HG03045 (cell line): ENCODE results near the gene NONO.
"Not testable (repeated sequence)": the region's sequence is repeated elsewhere in the genome, so short reads cannot be mapped to it uniquely, and the experiment has no call there.

Experiments used
- ATAC-seq: cut with Tn5 transposase; IDR thresholded peaks from one replicate; pipeline ENCODE4 v1.9.1; 2021; ENCODE audit warnings: mild to moderate bottlenecking, moderate library complexity; ENCODE audit not compliant: unreplicated experiment

The NONO gene, protein sequence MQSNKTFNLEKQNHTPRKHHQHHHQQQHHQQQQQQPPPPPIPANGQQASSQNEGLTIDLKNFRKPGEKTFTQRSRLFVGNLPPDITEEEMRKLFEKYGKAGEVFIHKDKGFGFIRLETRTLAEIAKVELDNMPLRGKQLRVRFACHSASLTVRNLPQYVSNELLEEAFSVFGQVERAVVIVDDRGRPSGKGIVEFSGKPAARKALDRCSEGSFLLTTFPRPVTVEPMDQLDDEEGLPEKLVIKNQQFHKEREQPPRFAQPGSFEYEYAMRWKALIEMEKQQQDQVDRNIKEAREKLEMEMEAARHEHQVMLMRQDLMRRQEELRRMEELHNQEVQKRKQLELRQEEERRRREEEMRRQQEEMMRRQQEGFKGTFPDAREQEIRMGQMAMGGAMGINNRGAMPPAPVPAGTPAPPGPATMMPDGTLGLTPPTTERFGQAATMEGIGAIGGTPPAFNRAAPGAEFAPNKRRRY

DNA sequence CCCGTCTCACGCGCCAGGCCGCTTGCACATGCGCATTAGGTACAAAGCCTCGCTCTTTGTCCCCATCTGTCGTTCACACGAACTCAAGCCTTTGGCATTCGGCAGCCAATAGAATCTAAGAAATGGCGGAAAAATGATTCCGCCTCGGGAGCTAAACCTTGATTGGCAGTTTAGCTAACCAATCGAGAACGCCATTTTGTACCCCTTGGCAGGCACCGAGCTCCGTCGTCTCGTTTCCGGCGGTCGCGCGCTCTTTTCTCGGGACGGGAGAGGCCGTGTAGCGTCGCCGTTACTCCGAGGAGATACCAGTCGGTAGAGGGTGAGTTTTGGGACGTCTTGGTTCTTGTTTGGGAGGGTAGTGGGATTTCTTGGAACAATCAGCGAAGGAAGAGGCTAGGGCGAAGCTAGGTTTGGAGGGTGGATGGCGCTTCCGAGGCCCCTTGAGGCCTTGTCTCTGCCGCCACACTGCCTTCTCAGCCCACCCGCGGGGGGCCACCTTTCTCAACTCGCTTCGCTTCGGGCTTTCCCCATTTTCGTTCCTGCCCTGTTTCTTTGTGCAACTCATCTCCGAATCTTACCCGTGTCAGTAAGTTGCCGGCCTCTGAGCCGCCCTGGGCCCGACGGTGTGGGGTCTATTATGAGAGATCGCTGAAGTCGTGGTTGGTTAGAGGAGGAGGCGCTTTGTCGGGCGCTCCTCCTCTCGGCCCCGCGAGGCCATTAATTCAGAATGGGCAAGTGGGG lies at the start of gene NONO:
Gene NONO (plus strand): TSS at position 233 of the 741 bp plus-strand sequence. CDS start 7,003 bp downstream, outside the sequence.
- ATAC-seq = peak; percentile 87

DNA sequence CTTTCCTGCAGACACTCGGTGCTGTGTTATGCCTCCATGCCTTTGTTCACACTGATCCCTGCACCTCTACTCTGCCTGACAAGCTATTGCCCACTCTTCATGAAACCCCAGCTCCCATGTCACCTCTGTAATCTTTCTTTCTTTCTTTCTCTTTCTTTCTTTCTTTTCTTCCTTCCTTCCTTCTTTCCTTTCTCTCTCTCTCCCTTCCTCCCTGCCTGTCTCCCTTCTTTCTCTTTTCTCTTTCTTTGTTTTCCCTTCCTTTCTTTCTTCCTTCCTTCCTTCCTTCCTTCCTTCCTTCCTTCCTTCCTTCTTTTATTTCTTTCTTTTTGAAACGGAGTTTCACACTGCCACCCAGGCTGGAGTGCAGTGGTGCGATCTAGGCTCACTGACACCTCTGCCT lies 48.0 kb upstream of the NONO start:
- ATAC-seq = no peak

DNA sequence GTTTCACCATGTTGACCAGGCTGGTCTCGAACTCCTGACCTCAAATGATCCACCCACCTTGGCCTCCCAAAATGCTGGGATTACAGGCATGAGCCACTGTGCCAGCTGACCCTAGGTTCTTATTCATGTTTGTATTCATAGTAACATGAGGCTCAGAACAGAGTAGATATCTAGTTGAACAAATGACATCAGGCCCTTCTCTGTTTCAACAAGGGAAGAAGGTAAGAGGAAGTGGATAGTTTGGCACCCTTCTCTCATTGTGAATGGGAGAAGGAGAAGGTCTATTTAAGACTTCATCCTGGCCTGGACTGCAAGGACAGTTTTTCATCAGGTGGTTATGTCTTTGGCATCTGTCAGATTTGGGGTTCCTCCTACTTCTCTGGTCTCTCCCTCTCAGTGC lies 46.6 kb upstream of the NONO start:
- no peak for ATAC-seq

DNA sequence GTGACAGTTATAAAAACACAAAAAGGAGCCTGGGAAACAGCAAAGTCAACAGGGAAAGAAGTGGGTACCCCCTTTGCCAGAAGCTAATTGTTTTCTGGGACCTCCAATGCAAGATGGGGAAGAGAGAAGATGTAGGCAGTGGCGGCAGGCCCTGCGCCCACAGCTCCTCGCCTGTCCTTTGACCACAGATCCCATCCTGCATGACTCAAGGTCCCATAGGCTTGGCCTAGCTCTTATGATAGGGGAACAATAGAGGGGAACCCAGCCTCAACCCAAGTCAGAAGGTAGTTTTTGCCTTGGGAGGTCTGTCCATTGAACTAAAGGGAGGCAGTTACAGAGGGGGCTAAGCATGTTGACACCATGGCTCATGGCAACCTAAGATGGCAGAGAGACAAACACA lies 43.7 kb upstream of the NONO start:
- ATAC-seq = no peak

DNA sequence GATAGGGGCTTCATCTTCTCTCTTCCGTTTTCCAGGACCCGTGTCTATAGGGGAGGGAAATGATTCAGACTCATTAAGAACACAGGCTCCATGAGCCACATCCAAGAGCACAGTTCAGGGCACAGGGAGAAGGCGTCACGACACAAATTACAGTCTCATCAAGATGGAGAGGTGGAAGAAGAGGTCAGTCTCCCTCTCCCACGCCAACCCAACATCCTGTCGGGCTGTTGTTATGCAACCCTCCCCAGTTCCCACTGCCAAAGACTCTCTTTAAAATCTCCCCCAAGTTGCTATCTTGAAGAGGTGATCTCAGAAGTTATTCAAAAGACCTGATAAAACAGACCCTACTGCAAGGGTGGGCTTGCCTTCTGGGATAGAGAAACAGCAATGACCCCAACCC lies 42.1 kb upstream of the NONO start:
- ATAC-seq = no peak

DNA sequence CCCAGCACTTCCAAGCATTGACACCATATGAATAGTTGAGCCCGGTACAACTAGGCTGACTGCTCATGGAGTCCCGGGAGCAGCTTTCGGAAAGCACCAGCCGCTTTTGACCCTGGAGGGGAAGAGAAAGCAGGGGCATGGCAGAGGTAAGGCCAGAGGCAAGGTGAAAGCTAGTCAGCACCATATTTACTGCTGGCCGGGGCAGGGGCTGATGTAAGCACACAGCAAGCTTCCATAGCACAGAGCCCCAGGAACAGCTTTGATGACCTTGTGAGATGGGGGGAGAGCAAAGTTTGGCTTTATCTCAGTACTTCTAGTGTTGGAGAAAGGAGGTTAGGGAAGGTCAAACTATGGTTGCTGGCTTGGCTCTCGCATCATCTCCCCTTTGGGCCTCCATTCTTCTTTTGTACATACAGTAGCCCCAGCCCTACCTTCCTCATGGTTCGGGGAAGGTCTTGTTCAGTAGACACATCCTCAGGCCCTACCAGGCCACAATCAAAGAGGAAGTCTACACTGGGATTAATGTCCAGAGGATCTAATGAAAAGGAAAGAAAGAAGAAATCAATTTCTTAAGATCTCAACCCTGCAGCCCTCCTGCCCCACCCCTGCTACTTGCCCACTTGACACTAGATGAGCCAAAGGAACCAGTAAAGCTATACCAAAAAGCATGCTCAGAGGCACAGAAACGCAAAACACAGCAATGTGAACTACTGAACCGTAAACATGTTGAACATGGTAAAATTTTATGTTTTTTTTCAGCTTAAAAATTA lies 38.9 kb upstream of the NONO start:
- no peak for ATAC-seq

DNA sequence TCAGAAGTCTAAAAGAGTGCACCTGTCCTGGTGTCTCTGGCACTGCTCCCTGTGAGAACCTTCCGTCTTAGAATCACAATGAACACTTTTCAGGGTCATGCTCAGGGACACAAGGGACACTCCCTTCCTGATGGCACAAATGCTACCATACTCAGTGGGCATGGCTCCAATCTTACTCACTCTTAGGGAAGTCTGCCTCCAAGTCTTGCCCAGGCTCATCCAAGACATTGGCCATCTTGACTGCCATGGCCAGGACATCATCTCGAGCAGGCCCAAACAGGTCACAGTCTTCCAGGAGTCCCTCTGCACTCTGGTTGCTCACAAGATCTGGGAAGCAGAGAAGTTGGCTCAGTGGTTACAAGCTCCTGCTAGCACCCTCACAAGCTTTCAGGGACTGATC lies 38.3 kb upstream of the NONO start:
- ATAC-seq = no peak

DNA sequence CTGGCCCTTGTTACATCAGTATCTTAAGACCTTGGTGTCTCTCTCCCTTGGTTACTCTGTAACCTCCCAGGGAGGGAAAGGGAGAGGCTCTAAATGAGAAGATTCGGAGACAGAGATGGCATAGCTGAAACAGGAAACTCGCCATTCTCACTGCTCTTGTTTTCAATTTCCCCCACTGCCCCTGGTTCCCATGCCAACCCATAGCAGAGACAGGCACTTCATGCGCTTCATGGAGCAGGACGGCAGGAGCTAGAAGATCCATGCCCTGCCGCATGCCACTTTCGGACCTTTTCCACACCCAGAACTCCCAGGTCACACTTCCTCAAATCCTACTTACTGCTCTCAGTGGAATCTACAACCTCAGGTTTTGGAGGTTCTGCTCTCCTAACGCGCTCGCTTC lies 32.6 kb upstream of the NONO start:
- ATAC-seq = no peak

DNA sequence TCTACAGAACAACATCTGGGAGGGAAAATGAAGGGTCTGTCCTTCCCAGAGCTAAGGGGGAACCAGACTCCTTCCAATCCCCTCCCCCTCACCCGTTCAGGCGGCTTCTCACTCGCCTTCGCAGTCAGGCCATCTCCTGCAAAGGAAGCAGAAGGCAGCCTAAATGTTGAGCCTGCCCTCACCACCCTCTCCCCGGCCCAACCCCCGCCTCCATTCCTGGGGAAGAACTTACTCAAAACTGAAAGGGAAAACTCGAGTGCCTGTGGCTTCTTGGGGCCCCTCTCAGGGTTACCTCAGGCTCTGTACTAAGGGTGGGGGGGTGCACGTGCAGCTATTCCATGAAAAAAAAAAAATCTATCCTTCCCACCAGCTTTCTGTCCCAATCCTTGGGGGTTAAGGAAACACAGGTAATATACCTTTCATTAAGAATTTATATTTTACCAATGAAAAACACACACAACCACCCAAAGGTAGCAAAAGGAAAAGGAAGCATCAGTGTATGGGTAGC lies 31.9 kb upstream of the NONO start:
- ATAC-seq = no peak

DNA sequence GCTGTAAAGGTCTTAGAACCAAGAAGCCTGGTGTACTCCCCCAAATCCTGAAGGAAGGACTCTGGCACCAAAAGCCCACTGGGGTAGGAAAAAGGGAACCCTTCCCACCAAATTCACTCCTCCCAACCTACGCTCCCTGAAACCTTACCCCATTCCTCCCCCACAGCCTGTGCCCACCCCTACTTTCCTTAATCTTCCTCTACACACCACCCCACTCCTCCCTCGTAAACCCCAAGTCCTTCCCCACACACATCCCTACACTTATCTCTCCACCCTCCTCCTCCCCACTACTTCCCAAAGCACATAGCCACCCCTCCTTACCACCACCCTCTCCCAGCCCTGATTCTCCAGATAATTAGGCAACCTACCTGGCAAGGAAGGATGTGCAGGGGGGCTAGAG lies 31.2 kb upstream of the NONO start:
- ATAC-seq = no peak

DNA sequence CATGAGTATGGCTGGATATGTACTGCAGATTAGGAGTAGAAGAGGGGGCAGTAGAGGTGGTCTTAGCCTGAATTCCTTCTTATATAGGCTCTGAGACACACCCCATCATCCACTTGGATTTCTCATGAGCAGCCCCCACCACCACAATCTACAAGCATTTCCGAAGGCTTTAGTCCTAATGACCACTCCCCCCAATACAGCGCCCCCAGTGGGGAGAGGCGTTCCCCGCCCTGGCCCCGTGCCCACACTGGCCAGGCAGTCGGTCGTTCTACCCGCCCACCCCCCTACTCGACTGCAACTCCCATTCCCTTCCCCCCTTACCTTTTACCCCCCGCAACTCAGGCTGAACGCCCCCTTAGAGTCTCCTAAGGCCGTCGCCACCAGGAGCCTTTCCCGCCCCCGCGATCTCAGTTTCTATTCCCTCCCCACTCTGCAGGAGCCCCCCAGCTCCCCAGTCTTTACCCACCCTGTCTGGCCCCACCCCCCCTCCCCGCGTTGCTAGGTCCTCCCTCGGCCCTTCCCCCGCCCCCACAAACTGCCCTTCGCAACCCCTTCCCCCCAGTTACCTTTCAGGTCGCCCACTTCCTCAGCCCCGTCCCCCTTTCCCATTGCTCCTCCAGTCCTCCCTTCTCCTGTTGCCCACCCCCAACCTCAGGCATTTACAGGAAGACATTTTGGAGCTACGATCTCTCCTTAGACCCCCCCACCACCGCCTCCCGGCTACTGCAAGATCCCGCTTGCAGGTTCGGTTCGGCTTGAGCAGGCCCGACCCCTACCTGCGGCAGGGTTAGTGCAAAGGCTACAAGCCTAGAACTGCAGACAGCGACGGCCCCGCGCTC lies 30.0 kb upstream of the NONO start:
- no peak for ATAC-seq

DNA sequence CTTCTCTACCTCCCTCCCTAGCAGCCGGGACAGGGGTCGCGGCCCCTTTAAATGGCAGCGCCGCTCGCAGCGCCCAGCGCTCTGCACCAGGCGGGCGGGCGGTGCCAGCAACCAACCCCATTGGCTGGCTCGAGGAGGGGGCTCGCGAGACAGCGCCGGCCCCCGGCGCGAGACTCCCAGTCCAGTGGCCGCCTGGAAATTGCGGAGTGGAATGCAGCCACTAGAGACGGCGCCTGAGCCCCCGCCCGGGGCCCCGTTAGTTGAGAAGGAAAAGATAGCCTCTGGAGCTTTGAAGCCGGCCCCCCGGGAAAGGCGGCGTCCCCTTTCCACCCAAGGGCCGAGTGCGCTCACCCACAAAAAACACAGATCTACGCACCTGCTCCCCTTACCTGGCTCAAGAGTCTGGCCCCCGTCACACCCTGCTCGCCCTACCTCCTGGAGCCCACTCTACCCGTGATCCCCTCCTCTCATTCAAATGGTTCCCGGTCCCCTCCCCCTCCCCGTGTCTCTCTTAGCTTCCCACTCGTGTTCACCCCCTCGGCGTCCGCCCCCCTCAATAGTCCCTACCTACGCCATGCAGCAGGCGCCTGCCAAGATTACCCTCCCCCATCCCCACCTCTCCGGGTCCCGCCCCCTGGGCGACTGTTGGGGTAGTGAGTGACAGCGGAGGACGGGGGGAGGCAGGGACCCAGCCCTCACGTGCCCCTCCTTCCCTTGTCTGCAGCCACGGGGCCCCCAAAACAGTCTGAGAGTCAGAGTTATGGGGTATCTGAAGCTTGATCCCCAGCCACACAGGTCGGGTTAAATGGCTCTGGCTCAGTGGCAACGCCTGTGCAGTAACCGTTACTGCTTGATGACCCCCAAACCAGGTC lies 29.1 kb upstream of the NONO start, which contains the start of gene ZMYM3:
Gene ZMYM3 (minus strand): TSS at position 49 of the 872 bp plus-strand sequence. CDS start 885 bp downstream, outside the sequence.
- peak; percentile 90 for ATAC-seq

DNA sequence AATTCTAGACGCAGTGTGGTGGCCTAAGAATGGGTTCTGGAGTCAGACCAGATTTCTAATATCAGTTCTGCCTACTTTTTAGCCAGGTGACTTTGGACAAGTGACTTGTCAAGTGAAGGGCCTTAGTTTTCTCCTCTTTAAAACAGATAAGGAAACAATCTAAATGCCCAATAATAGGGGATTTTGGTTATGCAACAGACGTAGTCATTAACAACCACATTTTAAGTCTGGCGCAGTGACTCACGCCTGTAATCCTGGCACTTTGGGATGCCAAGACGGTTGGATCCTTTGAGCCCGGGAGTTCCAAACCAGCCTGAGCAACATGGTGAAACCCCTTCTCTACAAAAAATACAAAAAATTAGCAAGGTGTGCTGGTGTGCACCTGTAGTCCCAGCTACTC lies 27.4 kb upstream of the NONO start:
- ATAC-seq = no peak

DNA sequence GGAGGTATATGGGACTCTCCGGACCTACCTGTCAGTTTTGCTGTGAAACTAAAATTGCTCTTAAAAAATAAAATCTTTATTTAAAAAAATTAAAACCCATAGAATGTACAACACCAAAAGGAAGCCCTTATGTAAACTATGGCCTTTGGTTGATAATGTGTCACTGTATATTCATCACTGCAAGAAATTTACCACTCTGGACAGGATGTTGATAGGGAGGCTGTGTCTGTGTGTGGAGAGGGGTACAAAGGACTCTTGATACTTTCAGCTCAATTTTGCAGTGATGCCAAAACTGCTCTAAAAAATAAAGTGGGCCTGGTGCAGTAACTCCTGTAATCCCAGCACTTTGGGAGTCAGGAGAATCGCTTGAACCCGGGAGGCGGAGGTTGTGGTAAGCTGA lies 26.6 kb upstream of the NONO start:
- no peak for ATAC-seq

DNA sequence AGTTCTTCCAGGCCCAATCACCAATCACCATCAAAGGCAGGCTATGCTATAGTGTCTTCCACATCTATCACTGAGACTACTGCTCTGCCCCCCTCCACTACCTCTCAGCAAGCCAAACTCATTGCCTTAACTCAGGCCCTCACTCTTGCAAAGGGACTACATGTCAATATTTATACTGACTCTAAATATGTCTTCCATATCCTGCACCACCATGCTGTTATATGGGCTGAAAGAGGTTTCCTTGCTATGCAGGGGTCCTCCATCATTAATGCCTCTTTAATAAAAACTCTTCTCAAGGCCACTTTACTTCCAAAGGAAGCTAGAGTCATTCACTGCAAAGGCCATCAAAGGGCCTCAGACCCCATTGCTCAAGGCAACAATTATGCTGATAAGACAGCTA lies 14.8 kb upstream of the NONO start:
- ATAC-seq = not testable (repeated sequence)

DNA sequence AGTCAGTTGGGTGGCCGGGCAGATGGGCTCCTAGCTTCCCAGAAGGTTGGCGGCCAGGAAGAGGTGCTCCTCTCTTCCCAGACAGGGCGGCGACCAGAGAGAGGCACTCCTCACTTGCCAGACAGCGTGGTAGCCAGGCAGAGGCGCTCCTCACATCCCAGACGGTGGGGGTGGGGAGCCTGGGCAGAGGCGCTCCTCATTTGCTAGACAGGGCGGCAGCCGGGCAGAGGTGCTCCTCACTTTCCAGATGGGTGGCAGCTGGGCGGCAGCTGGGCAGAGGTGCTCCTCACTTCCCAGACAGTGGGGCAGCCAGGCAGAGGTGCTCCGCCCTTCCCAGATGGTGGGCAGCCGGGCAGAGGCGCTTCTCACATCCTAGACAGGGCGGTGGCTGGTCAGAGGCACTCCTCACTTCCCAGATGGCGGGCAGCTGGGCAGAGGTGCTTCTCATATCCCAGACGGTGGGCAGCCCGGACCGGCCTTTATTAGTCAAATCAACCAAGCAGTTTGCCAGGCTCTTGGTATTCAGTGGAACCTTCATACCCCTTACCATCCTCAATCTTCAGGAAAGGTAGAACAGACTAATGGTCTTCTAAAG lies 13.5 kb upstream of the NONO start:
- no peak for ATAC-seq

DNA sequence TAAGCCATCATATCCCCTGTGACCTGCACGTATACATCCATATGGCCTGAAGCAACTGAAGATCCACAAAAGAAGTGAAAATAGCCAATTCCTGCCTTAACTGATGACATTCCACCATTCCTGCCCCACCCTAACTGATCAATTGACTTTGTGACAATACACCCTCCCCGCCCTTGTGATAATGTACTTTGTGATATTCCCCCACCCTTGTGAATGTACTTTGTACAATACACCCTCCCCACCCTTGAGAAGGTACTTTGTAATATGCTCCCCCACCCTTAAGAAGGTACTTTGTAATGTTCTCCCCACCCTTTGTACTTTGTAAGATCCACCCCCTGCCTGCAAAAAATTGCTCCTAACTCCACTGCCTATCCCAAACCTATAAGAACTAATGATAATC lies 11.1 kb upstream of the NONO start:
- ATAC-seq = not testable (repeated sequence)

DNA sequence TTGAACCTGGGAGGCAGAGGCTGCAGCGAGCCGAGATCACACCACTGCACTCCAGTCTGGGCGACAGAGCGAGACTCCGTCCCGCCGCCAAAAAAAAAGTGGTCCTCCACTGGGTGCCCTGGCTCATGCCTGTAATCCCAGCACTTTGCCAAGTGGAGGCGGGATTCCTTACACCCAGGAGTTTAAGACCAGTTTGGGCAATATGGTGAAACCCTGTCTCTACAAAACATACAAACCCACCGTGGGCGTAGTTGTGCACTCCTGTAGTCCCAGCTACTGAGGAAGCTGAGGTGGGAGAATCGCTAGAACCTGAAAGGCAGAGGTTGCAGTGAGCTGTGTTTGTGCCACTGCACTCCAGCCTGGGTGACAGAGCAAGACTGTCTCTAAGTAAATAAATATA lies 2.1 kb upstream of the NONO start:
- ATAC-seq = not testable (repeated sequence)
